ENCODE results near the gene CUX1.

The CUX1 gene

GRCh38 chr7:101857358-101857811 lies 40.0 kb downstream of the CUX1 start:
- no peak for TF ChIP-seq CTCF (IDR thresholded peaks at IDR 0.05; ENCODE audit: insufficient read depth, low read length, missing control alignments)
- no peak for DNase-seq (ENCODE audit: low read depth, low spot score)
- CTCF ChIA-PET = interaction anchor here (0.5 to 1.3 kb wide), 5 partner anchors 9 to 416 kb away, joined by 3 to 4 read pairs (median 3); no protein-coding TSS in a partner anchor
- POLR2A ChIA-PET = interaction anchor here (0.8 kb wide), 1 partner anchor 176 kb away, joined by 3 read pairs; no protein-coding TSS in a partner anchor
- no peak overlapping the region for H3K4me3 ChIP-seq (ENCODE audit: low read depth, low read length)

GRCh38 chr7:101858437-101859385 lies 41.3 kb downstream of the CUX1 start:
- TF ChIP-seq CTCF (IDR thresholded peaks at IDR 0.05; ENCODE audit: insufficient read depth, low read length, missing control alignments) = no peak
- CTCF ChIA-PET = interaction anchor here (1.0 to 1.2 kb wide), 2 partner anchors 9 to 20 kb away, joined by 4 read pairs; no protein-coding TSS in a partner anchor
- no peak for DNase-seq (ENCODE audit: low read depth, low spot score)
- H3K4me3 ChIP-seq (ENCODE audit: low read depth, low read length) = no peak overlapping the region
- POLR2A ChIA-PET = no interaction called here

GRCh38 chr7:101859411-101860106 lies 42.1 kb downstream of the CUX1 start:
- TF ChIP-seq CTCF (IDR thresholded peaks at IDR 0.05; ENCODE audit: insufficient read depth, low read length, missing control alignments) = no peak
- POLR2A ChIA-PET = no interaction called here
- CTCF ChIA-PET = interaction anchor here (1.0 kb wide), 1 partner anchor 8 kb away, joined by 4 read pairs; no protein-coding TSS in a partner anchor
- no peak for DNase-seq (ENCODE audit: low read depth, low spot score)
- H3K4me3 ChIP-seq (ENCODE audit: low read depth, low read length) = no peak overlapping the region

GRCh38 chr7:101860316-101861217 lies 43.1 kb downstream of the CUX1 start:
- ChIA-PET CTCF (interaction anchor here (1.6 kb wide), 1 partner anchor 40 kb away, joined by 4 read pairs; no protein-coding TSS in a partner anchor), POLR2A (interaction anchor here (0.6 kb wide), 1 partner anchor 10 kb away, joined by 3 read pairs; no protein-coding TSS in a partner anchor)
- no peak for TF ChIP-seq CTCF (IDR thresholded peaks at IDR 0.05; ENCODE audit: insufficient read depth, low read length, missing control alignments)
- no peak overlapping the region for H3K4me3 ChIP-seq (ENCODE audit: low read depth, low read length)
- DNase-seq (ENCODE audit: low read depth, low spot score) = no peak

GRCh38 chr7:101861218-101861775 lies 43.9 kb downstream of the CUX1 start:
- TF ChIP-seq CTCF (IDR thresholded peaks at IDR 0.05; ENCODE audit: insufficient read depth, low read length, missing control alignments) = no peak
- POLR2A ChIA-PET = interaction anchor here (0.6 kb wide), 1 partner anchor 10 kb away, joined by 3 read pairs; no protein-coding TSS in a partner anchor
- CTCF ChIA-PET = interaction anchor here (1.6 kb wide), 1 partner anchor 39 kb away, joined by 4 read pairs; no protein-coding TSS in a partner anchor
- DNase-seq (ENCODE audit: low read depth, low spot score) = no peak
- no peak overlapping the region for H3K4me3 ChIP-seq (ENCODE audit: low read depth, low read length)
